HG03354 (cell line): ENCODE measurements around the gene SEH1L.

Experiments
- ATAC-seq: cut with Tn5 transposase; IDR thresholded peaks from one replicate; pipeline ENCODE4 v1.9.1; 2021; ENCODE audit warnings: mild to moderate bottlenecking; ENCODE audit not compliant: unreplicated experiment, poor library complexity, severe bottlenecking

The SEH1L gene

GRCh38 chr18:13025233-13025632, 77.4 kb downstream of the SEH1L start:
- no peak for ATAC-seq

DNA sequence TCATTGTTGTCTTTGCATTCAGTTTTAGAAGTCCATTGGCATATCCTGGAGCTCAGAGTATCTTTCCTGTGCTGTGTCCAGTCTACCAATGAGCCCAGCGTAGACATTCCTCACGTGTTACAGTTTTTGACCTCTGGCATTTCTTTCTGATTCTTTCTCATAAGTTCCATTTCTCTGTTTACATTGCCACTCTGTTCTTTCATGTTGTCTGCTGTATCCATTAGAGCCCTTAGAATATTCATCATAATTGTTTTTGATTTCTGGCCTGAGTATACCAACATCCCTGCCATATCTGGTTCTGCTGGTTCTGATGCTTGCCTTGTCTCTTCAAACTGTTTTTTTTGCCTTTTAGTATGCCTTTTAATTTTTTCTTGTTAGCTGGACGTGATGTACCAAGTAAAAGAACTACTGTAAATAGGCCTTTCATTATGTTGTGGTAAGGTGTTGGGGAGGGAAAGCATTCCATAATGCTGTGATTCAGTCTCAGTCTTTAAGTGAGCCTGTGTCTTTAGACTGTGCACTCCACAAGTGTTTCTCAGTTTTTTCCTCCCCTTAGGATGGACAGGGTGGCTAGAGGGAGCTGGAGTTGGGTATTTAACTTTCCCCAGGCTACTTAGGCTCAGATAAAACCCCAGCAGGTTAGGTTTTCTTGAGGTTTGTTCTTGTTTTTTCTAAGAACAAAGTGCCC, 78.9 kb downstream of the SEH1L start:
- no peak for ATAC-seq

DNA sequence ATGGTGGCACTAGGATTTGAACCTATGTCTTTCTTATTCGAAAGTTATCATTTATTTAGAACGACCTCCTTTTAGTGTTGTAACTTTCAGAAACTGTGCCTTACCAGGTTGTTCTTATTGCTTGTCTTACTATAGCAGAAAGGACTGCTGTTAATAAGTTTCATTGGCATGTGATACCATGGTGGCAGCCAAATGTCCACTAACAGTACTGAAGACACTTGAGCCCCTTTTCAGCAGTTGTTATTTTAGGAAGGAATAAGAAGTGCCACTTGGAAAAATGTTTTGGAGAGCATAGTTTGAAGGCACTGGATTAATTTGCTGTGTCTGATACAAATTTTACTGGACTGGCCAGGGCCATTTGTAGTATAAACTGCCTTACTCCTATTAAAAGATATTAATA, 81.1 kb downstream of the SEH1L start:
- ATAC-seq, result no peak

- no peak for ATAC-seq
Measured at GRCh38 chr18:13032173-13032572, 84.4 kb downstream of the SEH1L start.

DNA sequence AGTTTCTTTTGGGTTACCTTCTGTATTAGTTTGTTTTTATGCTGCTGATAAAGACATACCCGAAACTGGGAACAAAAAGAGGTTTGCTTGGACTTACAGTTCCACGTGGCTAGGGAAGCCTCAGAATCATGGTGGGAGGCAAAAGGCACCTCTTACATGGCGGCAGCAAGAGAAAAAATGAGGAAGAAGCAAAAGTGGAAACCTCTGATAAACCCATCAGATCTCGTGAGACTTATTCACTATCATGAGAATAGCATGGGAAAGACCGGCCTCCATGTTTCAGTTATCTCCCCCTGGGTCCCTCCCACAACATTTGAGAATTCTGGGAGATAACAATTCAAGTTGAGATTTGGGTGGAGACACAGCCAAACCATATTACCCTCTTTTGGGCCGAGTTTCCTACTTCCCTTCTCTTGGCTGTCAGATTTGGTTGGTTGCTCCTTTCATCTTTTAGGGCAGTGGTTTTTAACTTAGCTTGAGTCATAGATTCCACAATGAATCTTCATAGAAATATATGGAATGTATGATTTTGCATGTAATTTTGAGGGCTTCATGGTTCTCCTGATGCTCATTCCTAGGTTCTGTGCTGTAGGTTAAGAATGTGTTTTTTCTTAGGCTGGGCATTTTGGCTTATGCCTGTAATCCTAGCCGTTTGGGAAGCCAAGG, 87.6 kb downstream of the SEH1L start:
- ATAC-seq, result no peak

GRCh38 chr18:13036622-13037320, 89.0 kb downstream of the SEH1L start:
- ATAC-seq, result no peak
